GM18499 (cell line): ENCODE data around the gene GDAP1L1.
"Not testable (repeated sequence)": the region's sequence is repeated elsewhere in the genome, so short reads cannot be mapped to it uniquely, and the experiment has no call there.

Experiments used
- ATAC-seq: cut with Tn5 transposase; IDR thresholded peaks from one replicate; pipeline ENCODE4 v1.9.1; 2021; ENCODE audit warnings: moderate number of reproducible peaks; ENCODE audit not compliant: insufficient read depth, unreplicated experiment

The GDAP1L1 gene

GRCh38 chr20:44219170-44219730 lies 27.9 kb upstream of the GDAP1L1 start:
- no peak for ATAC-seq

- ATAC-seq = no peak
Measured at GRCh38 chr20:44219791-44220190, 27.3 kb upstream of the GDAP1L1 start.

GRCh38 chr20:44221368-44221954 lies 25.6 kb upstream of the GDAP1L1 start:
- ATAC-seq = no peak

GRCh38 chr20:44222027-44222426 lies 25.1 kb upstream of the GDAP1L1 start:
- ATAC-seq = no peak

- ATAC-seq = no peak
Measured at GRCh38 chr20:44222633-44223368, 24.3 kb upstream of the GDAP1L1 start.

- ATAC-seq = no peak
Measured at GRCh38 chr20:44223721-44224120, 23.4 kb upstream of the GDAP1L1 start.

GRCh38 chr20:44224637-44225036 lies 22.5 kb upstream of the GDAP1L1 start:
- ATAC-seq = no peak

- ATAC-seq = no peak
Measured at GRCh38 chr20:44228465-44229258, 18.4 kb upstream of the GDAP1L1 start.

- ATAC-seq = no peak
Measured at GRCh38 chr20:44231193-44231592, 15.9 kb upstream of the GDAP1L1 start.

- no peak for ATAC-seq
Measured at GRCh38 chr20:44231713-44232468, 15.2 kb upstream of the GDAP1L1 start.

GRCh38 chr20:44232469-44232856 lies 14.6 kb upstream of the GDAP1L1 start:
- not testable (repeated sequence) for ATAC-seq

- ATAC-seq = no peak
Measured at GRCh38 chr20:44233436-44234016, 13.6 kb upstream of the GDAP1L1 start.

- ATAC-seq = no peak
Measured at GRCh38 chr20:44234566-44235317, 12.4 kb upstream of the GDAP1L1 start.

- no peak for ATAC-seq
Measured at GRCh38 chr20:44235702-44236101, 11.4 kb upstream of the GDAP1L1 start.

- ATAC-seq = not testable (repeated sequence)
Measured at GRCh38 chr20:44236840-44237239, 10.3 kb upstream of the GDAP1L1 start.

- ATAC-seq = no peak
Measured at GRCh38 chr20:44241796-44242195, 5.3 kb upstream of the GDAP1L1 start.

GRCh38 chr20:44245977-44246376 lies 1.1 kb upstream of the GDAP1L1 start:
- no peak for ATAC-seq

- ATAC-seq = no peak
Measured at GRCh38 chr20:44247586-44248409, 690 bp downstream of the GDAP1L1 start.
